Stimulated activated CD4-positive, alpha-beta T cell treated with anti-CD3 and anti-CD28 coated beads, Interleukin-2, amount 100 ng/mL, for 24 hours (primary cell): ENCODE data around the gene TBC1D22B.

Source experiments
- DNase-seq, 2 donors: peaks; one replicate each; pipeline ENCODE4 v3.0.0-alpha.2; 2020

The TBC1D22B gene, protein sequence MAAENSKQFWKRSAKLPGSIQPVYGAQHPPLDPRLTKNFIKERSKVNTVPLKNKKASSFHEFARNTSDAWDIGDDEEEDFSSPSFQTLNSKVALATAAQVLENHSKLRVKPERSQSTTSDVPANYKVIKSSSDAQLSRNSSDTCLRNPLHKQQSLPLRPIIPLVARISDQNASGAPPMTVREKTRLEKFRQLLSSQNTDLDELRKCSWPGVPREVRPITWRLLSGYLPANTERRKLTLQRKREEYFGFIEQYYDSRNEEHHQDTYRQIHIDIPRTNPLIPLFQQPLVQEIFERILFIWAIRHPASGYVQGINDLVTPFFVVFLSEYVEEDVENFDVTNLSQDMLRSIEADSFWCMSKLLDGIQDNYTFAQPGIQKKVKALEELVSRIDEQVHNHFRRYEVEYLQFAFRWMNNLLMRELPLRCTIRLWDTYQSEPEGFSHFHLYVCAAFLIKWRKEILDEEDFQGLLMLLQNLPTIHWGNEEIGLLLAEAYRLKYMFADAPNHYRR

DNA sequence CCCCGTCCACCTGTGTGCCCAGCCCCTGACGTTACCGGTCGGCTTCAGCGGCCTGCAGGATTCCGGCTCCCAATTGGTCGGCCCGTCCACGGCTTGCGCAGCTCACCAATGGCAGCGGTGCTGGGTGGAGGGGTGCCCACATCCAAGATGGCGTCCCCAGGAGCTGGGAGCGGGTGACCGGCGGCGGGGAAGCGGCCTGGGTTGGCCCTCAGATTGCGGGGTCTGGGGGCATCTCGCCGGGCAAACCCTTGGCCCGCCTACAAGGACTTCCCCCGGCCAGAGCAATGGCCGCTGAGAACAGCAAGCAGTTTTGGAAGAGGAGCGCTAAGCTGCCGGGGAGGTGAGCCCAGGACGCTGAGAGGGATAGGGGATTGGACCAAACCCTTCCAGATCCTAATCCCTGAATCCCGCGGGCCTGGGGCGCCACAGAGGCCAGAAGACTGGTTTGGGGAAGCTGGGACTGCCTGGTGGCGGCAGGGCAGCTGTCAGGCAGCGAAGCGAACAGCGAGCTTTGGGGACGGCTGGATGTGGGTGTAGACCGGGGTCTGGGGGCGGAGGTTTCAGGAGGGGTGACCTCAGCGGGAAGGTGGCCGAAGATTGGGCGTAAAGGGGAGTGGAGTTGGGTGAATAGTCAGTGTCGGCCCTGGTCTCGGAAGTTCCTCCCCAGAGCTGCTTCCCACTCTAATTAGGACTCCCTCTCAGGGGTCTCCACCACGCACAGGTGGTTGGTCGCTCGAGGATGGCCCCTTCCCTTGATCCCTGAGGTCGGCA is at the start of gene TBC1D22B, which contains the start of gene TMEM217:
Gene TBC1D22B (plus strand): TSS at position 139 of the 771 bp plus-strand sequence. CDS start 146 bp downstream, at position 285.
Gene TMEM217 (minus strand): TSS at position 511 of the 771 bp plus-strand sequence. CDS start 39,114 bp downstream, outside the sequence.
- DNase-seq = peak; percentile 95 to 96

DNA sequence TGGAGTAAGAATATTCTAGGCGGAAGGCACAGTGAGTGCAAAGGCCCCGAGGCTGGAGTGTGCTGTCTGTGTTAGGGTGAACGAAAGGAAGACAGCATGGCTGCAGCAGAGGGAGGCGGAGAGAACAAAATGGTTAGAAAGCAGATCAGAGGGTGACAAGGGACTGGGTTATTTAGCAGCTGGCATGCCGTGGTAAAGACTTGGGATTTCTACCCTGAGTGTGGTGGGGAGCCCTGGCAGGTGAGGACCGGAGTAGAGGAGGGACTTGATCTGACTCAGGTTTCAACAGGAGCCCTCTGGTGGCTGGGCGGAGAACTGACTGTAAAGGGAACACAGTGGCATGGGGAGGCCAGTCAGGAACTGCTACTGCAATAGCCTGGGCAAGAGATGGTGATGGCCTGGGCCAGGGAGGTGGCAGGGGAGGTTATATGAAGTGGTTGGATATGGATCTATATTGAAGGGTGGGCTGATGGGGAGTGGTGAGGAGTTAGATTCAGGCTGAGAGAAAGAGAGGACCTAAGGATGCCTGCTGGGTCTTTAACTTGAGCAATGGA is 49.6 kb upstream of the TBC1D22B start:
- peak; percentile 91 to 94 for DNase-seq

DNA sequence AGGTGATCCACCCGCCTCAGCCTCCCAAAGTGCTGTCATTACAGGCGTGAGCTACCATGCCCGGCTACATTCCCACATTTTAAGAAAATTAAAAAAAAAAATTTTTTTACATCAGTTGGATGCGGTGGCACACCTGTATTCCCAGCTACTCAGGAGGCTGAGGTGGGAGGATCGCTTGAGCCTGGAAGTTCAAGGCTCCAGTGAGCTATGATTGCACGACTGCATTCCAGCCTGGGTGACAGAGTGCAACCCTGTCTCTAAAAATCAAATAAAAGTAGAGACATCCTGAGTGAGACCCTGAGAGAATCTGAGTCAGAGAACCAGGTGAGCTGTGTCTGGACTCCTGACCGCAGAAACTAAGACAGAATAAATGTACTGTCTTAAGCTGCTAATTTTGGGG is 48.8 kb upstream of the TBC1D22B start:
- no peak for DNase-seq

DNA sequence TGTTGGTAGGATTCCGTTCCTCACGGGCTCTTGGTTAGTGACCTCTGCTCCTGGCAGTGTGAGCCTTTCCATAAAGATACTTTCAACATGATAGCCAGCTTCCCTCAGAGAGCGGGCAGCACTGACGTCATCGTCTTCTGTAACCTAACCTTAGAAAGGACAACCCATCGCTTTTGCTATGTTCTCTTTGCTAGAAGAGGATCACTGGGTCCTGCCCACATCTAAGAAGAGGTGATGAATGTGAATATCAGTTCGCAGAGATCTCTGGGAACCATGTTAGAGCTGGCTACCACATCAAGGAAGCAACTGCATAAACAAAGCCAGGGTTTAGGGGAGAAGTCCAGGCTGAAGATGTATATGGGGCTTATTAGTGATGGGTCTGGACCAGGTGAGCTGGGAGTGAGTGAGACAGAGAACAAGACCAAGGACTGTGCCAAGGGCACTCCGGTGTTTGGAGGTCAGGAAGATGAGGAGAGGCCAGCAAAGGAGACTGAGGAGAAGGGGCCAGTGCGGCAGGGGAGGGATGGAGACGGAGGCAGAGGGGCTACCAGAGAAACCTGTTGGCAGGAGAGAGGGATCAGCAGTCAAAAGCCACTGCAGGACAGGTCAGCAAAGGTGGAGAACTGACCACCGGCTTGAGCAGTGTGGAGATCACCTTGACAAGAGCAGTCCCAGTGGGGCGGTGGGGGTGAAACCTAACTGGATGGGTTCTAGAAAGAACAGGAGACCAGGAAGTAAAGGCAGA is 47.9 kb upstream of the TBC1D22B start:
- peak in 1 of 2 donors; percentile 40 for DNase-seq

DNA sequence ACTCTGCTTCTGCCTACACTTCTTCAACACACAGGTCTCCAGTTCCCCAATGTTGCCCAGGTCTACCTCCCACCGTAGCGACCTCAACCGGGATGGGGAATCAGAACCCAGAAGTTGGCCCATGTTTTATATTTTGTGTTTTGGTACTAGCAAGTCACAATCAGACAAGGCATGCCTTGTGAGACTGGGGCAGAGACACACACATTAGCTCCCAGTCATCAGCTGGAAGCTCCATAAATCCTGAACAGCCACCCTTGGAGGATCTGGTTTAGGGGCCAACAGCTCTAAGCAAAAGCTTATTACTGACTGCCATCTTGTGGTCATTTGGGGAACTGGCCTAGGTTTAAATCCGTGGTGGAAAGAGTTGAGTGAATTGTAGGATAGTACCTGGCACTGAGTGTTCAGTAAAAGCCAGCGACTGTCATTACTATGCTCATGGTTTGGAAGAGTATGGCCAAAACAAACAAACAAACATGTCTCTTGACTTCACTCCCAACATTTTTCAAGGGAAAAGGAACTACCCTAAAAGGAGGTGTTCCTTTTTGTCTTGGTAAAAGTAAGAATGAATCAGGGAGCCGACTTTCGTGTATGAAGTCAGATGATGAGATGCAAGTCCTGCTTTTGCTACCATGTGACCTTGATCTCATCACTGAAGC is 47.1 kb upstream of the TBC1D22B start:
- DNase-seq = peak; percentile 74 to 86

DNA sequence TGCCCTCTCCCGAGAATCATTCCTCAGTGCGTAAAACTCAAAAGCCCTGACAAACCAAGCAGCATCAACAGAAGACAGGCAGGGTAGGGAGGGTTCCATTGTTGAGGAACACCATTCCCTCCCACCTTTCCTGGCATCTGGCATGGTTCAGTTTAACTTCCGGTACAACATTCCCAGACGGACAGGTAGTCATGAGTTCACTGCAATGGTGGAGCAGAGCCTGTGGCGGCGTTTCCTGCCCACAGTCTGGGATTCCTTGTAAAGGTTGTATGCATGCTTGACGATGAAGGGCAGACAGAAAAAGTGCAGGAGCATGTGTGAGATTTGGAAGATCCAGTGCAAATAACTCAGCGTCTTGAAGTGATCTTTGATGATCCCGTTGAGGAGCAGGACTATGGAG is 45.3 kb upstream of the TBC1D22B start:
- no peak for DNase-seq

DNA sequence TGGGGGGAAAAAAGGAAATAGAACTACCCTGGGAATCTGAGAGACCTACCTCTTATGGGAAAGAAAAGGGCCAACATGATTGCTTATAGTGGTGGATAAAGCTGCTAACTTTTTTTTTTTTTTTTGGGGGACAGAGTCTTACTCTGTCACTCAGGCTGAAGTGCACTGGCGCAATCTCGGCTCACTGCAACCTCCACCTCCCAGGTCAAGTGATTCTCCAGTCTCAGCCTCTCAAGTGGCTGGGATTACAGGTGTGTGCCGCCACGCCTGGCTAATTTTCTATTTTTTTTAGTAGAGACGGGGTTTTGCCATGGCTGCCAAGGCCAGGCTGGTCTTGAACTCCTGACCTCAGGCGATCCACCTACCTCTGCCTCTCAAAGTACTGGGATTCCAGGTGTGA is 39.5 kb upstream of the TBC1D22B start:
- DNase-seq = no peak

DNA sequence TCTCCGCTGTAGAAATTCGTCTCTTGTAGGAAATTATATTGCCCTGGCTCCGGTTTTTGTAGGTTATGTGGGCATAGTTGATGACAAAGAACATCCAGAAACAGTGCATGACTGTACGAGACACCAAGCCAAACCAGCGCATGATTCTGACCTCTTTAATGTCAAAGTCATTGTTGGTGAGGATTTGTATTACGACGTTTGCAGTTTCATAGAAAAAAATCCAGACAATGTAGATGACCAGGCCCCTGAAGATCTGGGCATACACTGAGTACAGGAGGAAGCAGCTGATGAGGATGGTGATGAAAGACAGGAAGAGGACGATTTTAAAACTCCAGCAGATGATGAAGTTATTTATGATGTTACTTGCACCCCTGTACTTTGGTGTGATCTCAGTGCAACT is 39.1 kb upstream of the TBC1D22B start:
- DNase-seq = no peak

DNA sequence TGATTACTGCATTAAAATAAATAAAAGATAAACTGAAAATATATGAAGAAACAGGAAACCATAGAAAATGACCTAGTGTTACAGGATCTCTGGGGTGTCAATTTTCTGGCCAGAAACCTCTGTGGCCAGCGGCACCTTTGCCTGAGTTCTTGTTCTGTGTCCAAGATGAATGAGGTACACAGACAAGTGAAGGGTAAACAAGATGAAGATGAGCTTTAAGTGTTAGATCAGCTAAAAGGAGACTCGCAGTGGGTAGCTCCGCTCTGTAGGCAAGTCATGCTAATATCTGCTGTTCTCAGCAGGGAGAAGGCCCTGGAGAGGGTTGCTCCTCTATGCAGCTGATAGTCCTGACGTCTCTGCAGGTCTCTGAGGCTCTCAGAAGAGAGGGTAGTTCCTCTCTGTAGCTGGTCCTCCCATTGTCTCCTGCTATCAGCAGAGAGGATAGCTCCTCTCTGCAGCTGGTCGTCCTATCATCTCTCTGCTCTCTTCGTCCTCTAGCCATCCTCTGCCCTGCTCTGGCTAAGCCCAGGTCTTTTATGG is 35.9 kb upstream of the TBC1D22B start:
- no peak for DNase-seq

DNA sequence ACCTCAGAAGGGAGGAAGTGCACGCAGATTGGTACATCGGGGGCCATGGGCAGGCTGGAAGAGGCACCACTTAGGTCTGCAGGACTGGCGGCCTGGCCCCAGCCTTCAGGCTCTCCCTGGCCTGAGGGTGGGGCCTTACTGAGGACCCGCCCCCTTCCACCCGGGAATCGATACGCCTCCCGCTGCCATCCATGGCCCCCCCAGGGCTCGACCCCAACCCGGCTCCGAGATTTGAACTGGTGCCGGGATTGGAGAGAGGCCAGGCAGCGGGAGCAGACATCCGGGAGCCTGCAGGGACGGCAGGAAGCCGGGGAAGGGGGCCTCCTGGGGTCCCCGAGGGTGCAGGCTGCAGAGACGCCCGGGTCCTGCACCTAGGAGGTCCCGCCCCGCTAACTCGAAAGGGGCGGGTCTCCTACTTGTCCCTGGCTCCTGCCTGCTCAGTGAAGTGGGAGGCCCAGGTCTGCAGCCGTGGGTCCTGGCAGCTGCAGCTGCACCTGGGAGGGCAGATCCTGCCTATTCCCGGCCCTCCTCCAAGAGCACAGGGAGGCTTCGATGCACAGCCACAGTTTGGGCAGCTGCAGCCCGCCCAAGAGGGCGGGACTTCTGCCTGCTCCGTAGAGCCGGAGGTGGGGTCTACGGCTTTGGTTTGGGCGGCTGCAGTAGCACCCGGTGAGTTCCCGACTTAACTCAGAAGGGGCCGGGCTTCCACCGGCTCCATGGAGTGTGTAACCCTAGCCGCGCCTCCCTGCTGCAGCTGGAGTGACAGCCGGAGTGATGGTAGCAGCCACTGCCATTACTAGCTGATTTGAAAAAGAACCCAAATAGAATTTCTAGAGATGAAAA is 35.2 kb upstream of the TBC1D22B start:
- DNase-seq = peak; percentile 73 to 79

DNA sequence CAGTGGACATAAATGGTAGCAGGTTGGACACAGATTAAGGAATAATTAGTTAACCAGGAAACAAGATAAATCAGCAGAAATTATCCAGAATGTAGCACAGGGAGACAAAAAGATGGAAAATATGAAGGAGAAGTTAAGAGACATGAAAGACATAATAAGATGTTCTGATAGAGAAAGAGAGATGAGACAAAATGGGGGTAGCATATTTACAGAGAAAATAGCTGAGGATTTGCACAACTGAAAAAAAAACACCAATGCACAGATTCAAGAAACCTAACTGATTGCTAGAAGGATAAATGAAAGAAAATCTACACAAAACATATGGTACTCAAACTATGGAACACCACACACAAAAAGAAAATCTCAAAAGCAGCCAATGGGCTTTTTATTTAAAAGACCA is 34.6 kb upstream of the TBC1D22B start:
- DNase-seq = no peak

DNA sequence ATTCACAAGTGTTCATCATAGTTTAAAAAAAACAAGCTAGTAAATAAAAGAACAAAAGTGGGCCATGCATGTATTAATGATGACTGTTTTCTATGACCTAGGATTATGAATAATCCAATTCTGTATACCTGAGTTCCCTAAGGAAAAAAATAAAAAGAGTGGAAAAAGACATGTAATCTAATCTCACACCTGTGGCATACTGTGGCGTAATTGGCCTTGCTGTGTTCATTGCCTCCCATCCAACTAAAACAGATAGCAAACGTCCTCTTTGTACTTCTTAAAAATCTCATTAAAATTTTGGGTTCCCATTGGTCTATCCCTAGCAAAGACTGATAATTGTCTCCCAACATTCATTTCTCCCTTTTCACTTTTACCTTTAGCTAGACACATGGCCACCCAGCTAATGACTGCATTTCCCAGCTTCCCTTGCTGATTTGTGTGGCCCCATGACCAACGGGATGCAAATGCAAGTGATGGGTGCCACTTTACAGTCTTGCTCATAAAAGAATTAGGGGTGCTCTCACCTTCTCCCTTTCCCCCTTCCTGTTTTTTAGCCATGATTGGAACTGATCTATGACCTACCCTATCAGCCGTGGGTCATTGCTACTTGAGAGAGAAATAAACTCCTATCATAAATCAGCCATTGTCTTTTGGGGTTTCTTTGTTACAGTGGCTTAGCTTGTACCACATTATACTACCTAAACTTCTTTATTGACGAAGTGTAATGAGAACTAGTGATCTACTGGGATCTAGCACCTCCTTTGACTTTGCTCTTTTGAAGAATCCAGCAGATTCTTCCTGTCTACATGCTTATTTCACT is 32.0 kb upstream of the TBC1D22B start:
- no peak for DNase-seq

DNA sequence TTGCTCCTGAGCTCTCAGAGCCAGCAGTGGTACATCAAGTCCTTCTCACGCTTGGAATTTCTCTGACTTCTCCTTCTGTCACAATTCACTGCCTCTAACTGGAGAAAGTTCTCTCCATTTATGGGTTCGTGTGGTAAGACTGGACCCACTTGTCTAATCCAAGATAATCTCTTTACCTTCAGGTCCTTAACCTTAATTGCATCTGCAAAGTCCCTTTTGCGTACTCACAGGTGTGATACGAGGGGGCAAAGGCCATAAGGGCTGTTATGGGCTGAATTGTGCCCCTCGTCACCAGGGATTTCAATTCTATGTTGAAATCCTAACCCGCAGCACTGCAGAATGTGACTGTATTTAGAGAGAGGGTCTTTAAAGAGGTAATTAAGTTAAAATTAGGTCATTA is 27.5 kb upstream of the TBC1D22B start:
- DNase-seq = no peak

DNA sequence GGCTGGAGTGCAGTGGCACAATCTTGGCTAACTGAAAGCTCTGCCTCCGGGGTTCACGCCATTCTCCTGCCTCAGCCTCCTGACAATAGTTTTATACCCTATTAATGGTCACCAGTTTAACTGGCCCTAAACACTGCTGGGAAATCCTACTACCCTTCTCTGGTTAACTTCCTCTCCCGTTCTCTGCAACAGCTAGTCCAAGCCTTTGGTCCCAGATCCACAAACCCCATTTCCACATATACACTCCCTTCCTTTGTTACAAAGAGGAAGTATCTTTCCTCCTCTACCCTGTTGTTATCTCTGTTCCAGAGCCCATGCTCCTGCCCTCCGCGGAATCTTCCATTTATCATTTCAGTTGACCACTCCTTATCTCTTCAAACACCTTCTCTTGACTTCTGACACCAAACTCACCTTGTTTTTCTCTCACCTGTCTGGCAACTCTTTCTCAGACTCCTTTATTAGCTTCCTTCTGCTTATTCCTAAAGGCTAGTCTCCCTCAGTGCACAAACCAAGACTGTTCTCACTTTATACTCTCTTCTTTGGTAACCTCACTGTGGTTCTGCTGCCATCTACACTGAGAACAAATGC is 25.0 kb upstream of the TBC1D22B start:
- no peak for DNase-seq

DNA sequence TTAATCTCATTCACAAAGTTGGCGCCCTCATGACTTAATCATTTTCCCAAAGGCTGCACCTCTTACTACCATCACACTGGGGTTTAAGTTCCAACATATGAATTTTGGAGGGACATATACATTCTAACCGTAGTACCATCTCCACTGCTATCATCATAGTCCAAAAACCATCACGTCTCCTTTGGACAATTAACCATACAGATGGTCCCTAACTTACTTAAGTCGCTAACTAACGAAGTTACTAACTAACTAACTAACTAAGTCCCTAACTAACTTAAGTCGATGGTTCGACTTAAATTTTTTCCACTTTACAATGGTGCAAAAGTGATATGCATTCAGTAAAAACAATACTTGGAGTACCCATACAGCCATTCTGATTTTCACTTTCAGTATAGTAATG is 24.0 kb upstream of the TBC1D22B start:
- no peak for DNase-seq

DNA sequence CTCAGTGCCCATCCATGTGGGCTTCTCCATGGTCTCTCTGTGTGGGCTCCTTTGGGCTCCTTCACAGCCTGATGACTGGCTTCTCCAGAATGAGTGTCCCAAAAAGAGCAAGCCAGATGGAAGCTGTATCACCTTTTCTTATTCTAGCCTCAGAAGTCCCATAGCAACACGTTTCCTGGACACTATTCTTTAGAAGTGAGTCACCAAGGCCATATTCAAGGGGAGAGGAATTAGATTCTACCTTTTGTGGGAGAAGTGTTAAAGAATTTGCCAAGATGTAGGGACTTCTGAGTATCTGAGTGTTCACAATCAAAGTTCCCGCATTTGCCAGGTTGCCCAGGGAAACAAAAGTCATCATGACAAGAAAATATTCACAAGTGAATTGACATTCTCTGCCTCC is 20.7 kb upstream of the TBC1D22B start:
- no peak for DNase-seq

DNA sequence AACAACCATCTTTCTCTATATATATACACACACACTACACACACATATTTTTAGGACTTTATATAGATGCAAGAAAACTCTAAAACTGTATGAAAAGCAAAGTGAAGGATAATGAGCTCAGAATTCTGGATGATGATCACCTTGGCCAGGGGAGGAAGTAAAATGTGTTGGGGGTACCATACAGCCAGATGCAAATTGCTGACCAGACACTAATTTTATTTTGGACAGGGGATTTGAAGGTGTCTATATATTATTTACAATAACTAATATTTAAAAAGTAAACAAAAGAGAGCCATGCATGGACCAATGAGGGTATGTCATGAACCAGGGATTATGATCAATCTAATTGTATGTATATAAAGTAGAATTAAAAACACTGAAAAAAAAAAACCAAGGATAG is 19.8 kb upstream of the TBC1D22B start:
- no peak for DNase-seq

DNA sequence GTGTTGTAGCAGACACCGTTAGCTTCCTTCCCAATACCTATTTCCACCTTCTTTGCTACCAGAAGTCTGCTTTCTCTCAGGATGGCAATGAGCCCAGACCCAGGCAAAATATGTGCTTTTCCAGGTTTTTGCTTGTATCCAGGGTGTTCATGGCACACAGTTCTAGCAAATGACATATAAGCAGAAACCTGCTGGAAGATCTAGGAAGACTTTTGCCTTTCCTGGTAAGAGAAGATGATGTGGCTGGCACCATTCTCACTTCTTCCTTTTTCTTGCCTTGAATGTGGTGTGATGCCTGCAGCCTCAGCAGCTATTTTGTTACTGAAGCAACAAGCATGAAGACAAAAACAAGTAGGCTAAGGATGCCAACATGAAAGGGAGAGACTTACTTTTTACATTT is 19.2 kb upstream of the TBC1D22B start:
- no peak for DNase-seq

DNA sequence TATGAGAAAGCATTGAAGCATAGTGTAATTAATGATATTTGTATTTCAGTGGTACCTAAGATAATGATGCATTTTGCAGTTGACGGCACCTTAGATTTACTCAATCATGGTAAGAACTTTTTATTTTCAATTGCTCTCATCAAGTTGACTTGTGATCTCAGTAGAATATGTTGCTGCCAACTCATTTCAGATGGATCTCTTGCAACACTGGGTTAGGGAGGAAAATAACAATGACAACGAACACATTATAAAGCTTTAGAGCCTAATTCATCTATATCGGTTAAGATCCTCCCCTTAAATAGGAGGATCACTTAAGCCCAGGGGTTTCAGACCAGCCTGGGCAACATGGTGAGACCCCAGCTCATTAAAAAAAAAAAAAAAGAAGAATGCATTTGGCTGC is 18.0 kb upstream of the TBC1D22B start:
- DNase-seq = no peak
